Neural crest cell (in vitro differentiated cells): Measurements from ENCODE around the gene HMX3. TPM values are rescaled to one million over a fixed set of nuclear protein-coding genes. Genes with fewer than 3 reads are reported as not detected.
A peak's percentile ranks its signal among the peaks of the same experiment; 100 is the strongest.

ENCODE experiments used
- DNase-seq: peaks from one replicate; pipeline ENCODE4 v3.0.0; 2021; ENCODE audit warnings: low read depth, mixed read lengths, low spot score
- H3K27ac Mint-ChIP-seq: one replicate; pipeline ENCODE4 v1.8.0; 2021; ENCODE audit warnings: mild to moderate bottlenecking, mixed read lengths; ENCODE audit not compliant: unreplicated experiment
- H3K27me3 Mint-ChIP-seq: 2 replicates; pipeline ENCODE4 v1.8.0; 2021; ENCODE audit warnings: low read depth, mild to moderate bottlenecking, mixed read lengths
- H3K36me3 Mint-ChIP-seq: 2 replicates; pipeline ENCODE4 v1.8.0; 2021; ENCODE audit warnings: low read depth, mild to moderate bottlenecking, mixed read lengths
- H3K4me1 Mint-ChIP-seq: 2 replicates; pipeline ENCODE4 v1.8.0; 2021; ENCODE audit warnings: mixed read lengths
- H3K4me3 Mint-ChIP-seq: one replicate; pipeline ENCODE4 v1.8.0; 2021; ENCODE audit warnings: mild to moderate bottlenecking, mixed read lengths
- H3K9me3 Mint-ChIP-seq: 2 replicates; pipeline ENCODE4 v1.8.0; 2021; ENCODE audit warnings: mixed read lengths
- long read RNA-seq: library from polyadenylated mRNA; unstranded; transcript quantifications from one replicate; pipeline ENCODE4 v2.0.0, GENCODE V29; 2020
- total RNA-seq: library from RNA; stranded (reverse); gene quantifications from 2 replicates; pipeline ENCODE4 v1.2.1, GENCODE V29; 2021
- TF ChIP-seq, protein P1 (sequence below): fragments of 200-600 bp; sonication (generic); conservative IDR thresholded peaks from 2 replicates; pipeline ENCODE4 v1.5.0; 2021; ENCODE audit warnings: antibody characterized with exemption, mild to moderate bottlenecking

HMX3 gene
- total RNA-seq = not detected in 2 replicates
- long read RNA-seq = 0 reads

DNA sequence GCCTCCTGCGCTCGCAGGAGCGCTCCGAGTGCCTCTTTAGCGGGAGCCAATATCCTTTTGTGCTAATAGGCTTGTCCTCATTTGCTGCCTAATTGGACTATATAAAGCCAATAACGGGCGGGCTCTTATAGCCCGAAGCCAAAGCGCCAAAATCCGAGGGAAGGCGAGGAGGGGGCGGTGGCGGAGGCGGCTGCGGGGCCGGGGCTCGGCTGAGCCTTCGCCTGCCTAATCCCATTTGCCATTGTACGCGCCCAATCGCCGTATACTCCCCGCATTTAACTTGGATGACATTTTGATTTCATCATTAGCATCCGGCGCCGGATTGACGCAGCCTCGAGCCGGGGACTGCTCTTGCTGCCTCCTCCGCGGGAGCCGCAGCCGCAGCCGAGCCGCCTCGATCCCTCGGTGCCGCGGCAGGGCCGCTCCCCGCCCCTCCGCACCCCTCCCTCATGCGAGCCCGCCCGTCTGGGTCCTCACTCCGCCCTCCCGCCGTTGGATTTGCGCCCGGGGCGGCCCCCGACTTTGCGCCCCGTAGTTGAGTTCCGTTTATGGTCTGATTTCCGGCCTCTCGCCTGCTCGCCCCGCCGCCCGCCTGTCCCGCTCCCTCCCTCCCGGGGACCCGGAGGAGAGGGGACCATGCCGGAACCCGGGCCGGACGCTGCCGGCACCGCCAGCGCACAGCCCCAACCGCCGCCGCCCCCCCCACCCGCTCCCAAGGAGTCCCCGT is at the start of gene HMX3:
Gene HMX3, plus strand, starts transcription at position 556 of the 727 bp plus-strand sequence. Its CDS starts 81 bp downstream, at position 637.
- H3K27ac Mint-ChIP-seq = no peak within 1 kb of the TSS
- H3K27me3 Mint-ChIP-seq = peaks cover 96% of the 10 kb centered on the region
- peaks cover 40% of the 10 kb centered on the region for H3K4me1 Mint-ChIP-seq
- H3K36me3 Mint-ChIP-seq = no peaks in the 10 kb centered on the region
- H3K4me3 Mint-ChIP-seq = peak within 1 kb of the TSS; percentile 78
- TF ChIP-seq, protein P1, sequence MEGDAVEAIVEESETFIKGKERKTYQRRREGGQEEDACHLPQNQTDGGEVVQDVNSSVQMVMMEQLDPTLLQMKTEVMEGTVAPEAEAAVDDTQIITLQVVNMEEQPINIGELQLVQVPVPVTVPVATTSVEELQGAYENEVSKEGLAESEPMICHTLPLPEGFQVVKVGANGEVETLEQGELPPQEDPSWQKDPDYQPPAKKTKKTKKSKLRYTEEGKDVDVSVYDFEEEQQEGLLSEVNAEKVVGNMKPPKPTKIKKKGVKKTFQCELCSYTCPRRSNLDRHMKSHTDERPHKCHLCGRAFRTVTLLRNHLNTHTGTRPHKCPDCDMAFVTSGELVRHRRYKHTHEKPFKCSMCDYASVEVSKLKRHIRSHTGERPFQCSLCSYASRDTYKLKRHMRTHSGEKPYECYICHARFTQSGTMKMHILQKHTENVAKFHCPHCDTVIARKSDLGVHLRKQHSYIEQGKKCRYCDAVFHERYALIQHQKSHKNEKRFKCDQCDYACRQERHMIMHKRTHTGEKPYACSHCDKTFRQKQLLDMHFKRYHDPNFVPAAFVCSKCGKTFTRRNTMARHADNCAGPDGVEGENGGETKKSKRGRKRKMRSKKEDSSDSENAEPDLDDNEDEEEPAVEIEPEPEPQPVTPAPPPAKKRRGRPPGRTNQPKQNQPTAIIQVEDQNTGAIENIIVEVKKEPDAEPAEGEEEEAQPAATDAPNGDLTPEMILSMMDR = no peak
- no peak for DNase-seq
- H3K9me3 Mint-ChIP-seq = no peaks in the 10 kb centered on the region

DNA sequence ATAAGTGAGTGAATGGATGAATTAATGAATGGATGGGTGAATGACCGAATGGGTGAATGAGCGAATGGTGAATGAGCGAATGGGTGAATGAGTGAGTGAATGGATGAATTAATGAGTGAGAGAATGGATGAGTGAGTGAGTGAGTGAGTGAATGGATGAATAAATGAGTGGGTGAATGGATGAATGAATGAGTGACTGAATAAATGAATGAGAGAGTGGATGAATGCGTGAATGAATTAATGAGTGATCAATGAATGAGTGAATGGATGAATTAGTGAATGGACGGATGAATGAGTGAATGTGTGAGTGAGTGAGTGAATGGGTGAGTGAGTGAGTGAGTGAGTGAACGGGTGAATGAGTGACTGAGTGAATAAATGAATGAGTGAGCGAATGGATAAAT is 49.5 kb upstream of the HMX3 start:
- no peak overlapping the region for H3K4me3 Mint-ChIP-seq
- H3K36me3 Mint-ChIP-seq = no peaks in the 10 kb centered on the region
- no peaks in the 10 kb centered on the region for H3K4me1 Mint-ChIP-seq
- no peak overlapping the region for H3K27ac Mint-ChIP-seq
- TF ChIP-seq, protein P1 = no peak
- peaks cover 6% of the 10 kb centered on the region for H3K9me3 Mint-ChIP-seq
- no peak for DNase-seq
- peaks cover 5% of the 10 kb centered on the region for H3K27me3 Mint-ChIP-seq

DNA sequence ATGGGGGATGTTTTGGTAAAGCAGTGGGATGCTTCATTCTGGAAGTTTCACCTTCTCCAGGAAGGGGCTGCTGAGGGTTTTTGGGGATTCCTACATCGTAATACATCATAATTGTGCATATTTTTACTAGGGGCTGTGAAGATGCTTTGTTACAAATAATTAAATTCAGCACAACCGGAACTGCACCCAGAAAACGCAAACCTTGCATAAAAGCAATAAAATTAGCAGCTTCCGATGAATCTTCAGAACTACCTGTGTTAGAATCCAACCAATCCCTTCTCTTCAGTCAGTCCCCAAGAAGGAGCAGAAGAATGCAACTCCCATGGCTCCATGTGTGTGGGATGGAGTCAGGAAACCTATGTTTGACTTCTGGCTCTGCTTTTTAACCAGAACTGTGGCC is 48.4 kb upstream of the HMX3 start:
- Mint-ChIP-seq H3K27ac (no peak overlapping the region), H3K27me3 (peaks cover 14% of the 10 kb centered on the region), H3K36me3 (no peaks in the 10 kb centered on the region), H3K9me3 (peaks cover 6% of the 10 kb centered on the region), H3K4me3 (no peak overlapping the region), H3K4me1 (no peaks in the 10 kb centered on the region)
- TF ChIP-seq, protein P1 = no peak
- DNase-seq = no peak

DNA sequence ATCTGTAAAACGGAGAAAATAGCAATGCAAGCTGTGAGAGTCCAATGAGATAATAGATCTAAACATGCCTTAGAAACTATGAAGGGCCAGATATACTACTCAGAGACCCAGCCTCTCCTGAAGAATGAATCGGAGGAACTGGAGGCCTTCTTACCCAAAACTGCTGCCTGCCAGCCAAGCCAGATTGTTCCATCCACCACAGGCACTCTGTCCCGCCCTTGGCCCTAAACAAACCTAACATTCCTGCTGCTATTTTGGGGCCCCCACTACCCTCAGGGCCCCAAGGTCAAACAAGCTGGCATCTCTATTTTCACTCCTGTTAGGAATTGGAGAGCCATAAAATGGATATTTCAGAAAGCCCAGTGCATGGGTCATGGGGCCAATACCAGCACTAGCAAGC is 48.0 kb upstream of the HMX3 start:
- H3K4me3 Mint-ChIP-seq = no peak overlapping the region
- peaks cover 16% of the 10 kb centered on the region for H3K27me3 Mint-ChIP-seq
- H3K36me3 Mint-ChIP-seq = no peaks in the 10 kb centered on the region
- TF ChIP-seq, protein P1 = no peak
- DNase-seq = no peak
- no peaks in the 10 kb centered on the region for H3K4me1 Mint-ChIP-seq
- no peak overlapping the region for H3K27ac Mint-ChIP-seq
- peaks cover 6% of the 10 kb centered on the region for H3K9me3 Mint-ChIP-seq

DNA sequence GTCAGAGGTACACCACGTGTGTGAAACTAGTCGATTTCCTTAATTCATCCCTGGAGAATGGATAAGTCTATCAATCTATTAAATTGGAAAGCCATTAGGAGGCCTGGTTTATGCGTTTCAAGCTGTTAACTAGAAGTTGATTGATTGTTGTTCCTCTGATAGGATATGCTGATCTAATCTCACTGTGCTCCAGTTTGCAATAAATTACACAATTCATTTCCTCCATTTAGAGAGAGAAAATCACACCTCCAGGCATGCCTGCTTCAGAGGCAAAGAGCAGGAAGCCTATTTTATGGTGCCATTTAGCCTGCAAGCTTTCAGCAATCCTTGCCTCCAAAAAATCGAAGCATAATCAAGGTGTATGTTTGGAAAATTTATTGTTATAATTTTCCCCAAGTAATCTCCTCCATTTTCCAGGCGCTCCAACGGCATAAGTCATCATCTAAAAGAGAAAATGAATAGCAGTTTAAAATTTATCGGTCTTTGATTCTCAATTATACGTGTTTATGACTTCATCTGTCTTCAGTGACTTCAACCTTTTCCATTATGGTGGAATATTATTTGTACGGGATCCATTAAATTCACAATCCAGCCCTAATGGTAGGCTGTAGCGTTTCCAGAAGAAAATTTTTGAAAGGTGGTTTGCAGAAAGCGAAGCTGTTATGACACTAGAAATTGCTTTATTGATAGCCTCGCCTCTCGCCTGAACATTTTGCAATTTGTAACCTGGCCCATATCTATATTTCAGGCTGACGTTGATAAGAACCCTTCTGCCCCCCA is 42.9 kb upstream of the HMX3 start:
- peaks cover 50% of the 10 kb centered on the region for H3K27me3 Mint-ChIP-seq
- no peak overlapping the region for H3K4me3 Mint-ChIP-seq
- TF ChIP-seq, protein P1 = no peak
- no peak overlapping the region for H3K27ac Mint-ChIP-seq
- no peaks in the 10 kb centered on the region for H3K9me3 Mint-ChIP-seq
- no peak for DNase-seq
- no peaks in the 10 kb centered on the region for H3K4me1 Mint-ChIP-seq
- H3K36me3 Mint-ChIP-seq = no peaks in the 10 kb centered on the region
